ENCODE measurements around the gene CACNA1S.

DNA sequence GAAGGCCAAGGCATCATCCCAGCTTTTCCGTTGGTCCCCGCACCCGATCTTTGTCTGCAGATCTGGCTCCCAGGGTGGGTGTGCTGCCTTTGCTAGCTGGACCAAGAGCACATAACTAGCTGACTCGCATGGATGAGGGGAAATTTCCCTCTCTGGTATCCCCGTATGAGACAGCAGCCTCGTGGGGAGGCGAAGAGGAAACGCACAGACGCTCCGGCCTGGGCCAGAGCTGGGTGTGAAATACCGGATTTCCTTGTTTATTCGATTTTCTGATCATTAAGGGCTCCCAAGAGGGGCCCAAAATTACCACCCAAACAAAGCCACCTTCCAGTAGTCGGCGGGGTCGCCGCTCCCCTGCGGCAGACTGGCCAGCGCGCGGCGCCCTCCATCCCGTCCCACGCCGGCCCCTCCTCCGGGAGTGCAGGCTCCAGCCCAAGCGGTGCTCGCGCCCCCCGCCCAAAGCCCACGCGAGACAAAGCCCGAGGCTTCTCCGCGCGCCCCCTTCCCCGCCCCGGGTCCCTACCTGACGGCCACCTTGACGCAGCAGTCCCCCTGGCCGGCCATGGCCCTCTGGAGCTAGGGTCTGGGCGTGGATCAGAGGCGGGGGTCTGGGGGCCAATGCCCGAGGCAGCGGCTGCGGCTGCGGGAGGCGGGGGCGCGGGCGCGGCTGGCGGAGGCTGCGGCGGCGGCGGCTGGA is 89.3 kb downstream of the CACNA1S start:
- TF ChIP-seq, protein P1, sequence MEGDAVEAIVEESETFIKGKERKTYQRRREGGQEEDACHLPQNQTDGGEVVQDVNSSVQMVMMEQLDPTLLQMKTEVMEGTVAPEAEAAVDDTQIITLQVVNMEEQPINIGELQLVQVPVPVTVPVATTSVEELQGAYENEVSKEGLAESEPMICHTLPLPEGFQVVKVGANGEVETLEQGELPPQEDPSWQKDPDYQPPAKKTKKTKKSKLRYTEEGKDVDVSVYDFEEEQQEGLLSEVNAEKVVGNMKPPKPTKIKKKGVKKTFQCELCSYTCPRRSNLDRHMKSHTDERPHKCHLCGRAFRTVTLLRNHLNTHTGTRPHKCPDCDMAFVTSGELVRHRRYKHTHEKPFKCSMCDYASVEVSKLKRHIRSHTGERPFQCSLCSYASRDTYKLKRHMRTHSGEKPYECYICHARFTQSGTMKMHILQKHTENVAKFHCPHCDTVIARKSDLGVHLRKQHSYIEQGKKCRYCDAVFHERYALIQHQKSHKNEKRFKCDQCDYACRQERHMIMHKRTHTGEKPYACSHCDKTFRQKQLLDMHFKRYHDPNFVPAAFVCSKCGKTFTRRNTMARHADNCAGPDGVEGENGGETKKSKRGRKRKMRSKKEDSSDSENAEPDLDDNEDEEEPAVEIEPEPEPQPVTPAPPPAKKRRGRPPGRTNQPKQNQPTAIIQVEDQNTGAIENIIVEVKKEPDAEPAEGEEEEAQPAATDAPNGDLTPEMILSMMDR (IDR thresholded peaks at IDR 0.05) = no peak; the same call in 1 of the 2 replicates
- TF ChIP-seq ZFX (IDR thresholded peaks at IDR 0.05; ENCODE audit: borderline replicate concordance) = no peak
